Natural killer cell (primary cell): Measurements from ENCODE around the gene SRC. TPM values are rescaled to one million over a fixed set of nuclear protein-coding genes. Genes with fewer than 3 reads are reported as not detected.

ENCODE experiments used
- ATAC-seq, 3 donors: fragments of 150-1000 bp in 2 of 3; fragments of 200-7000 bp in 1 of 3; cut with Tn5 transposase; 1 replicate in 1 of 3; 2 replicates in 2 of 3; pipeline ENCODE4 v1.10.0; 2021; ENCODE audit warnings: mild to moderate bottlenecking in 2 of 3, moderate library complexity in 2 of 3
- DNase-seq, 2 donors: peaks; one replicate each; pipeline versions ENCODE4 v3.0.0 to v3.0.0-alpha.2; 2013 to 2021; ENCODE audit warnings: mixed read lengths in 1 of 2
- H3K27ac ChIP-seq: one replicate; pipeline ENCODE4 v1.5.1; 2013; ENCODE audit warnings: mild to moderate bottlenecking, low read length
- H3K27me3 ChIP-seq: one replicate; pipeline ENCODE4 v1.6.1; 2013; ENCODE audit warnings: low read length; ENCODE audit not compliant: control insufficient read depth, insufficient read depth
- H3K36me3 ChIP-seq: one replicate; pipeline ENCODE4 v1.6.1; 2013; ENCODE audit warnings: low read length; ENCODE audit not compliant: control insufficient read depth, insufficient read depth
- H3K4me1 ChIP-seq: one replicate; pipeline ENCODE4 v1.6.1; 2013; ENCODE audit warnings: low read length; ENCODE audit not compliant: control insufficient read depth, insufficient read depth
- H3K4me3 ChIP-seq: one replicate; pipeline ENCODE4 v1.5.1; 2013; ENCODE audit warnings: low read length
- H3K9me3 ChIP-seq: one replicate; pipeline ENCODE4 v1.6.1; 2013; ENCODE audit warnings: low read length; ENCODE audit not compliant: control insufficient read depth, insufficient read depth
- H3K27ac Mint-ChIP-seq, 2 donors: one replicate each; pipeline ENCODE4 v1.8.0; 2022; ENCODE audit warnings: mild to moderate bottlenecking in 2 of 2, mixed read lengths in 2 of 2, moderate library complexity in 1 of 2
- H3K27me3 Mint-ChIP-seq, 2 donors: one replicate each; pipeline ENCODE4 v1.8.0; 2022; ENCODE audit warnings: low read depth in 2 of 2, mixed read lengths in 2 of 2
- H3K36me3 Mint-ChIP-seq: one replicate; pipeline ENCODE4 v1.8.0; 2022; ENCODE audit warnings: mixed read lengths
- H3K4me1 Mint-ChIP-seq, 2 donors: one replicate each; pipeline ENCODE4 v1.8.0; 2022; ENCODE audit warnings: mixed read lengths in 2 of 2
- H3K4me3 Mint-ChIP-seq: one replicate; pipeline ENCODE4 v1.8.0; 2022; ENCODE audit warnings: mild to moderate bottlenecking, moderate library complexity, mixed read lengths
- H3K9me3 Mint-ChIP-seq, 2 donors: one replicate each; pipeline ENCODE4 v1.8.0; 2022; ENCODE audit warnings: mixed read lengths in 2 of 2
- WGBS: methylation state at CpG from one replicate; pipeline ENCODE4 v1.1.7; 2013; ENCODE audit warnings: missing lambda C conversion rate; ENCODE audit not compliant: insufficient coverage; 5-methylcytosine and 5-hydroxymethylcytosine counted together
- intact Hi-C: fragments of 100-400 bp; cut with micrococcal nuclease; formaldehyde crosslinking; loops from one replicate; pipeline ENCODE4 v1.14.2; 2022
- total RNA-seq, 4 donors: library from RNA; stranded (reverse); fragments of 120-200 nt in 1 of 4; gene quantifications; one replicate each; pipeline versions ENCODE4 v1.2.3 to v1.2.4, GENCODE V29; 2013 to 2022
- TF ChIP-seq, protein P1 (sequence below): fragments of 200-600 bp; IDR thresholded peaks from one replicate; pipeline ENCODE4 v1.8.0; 2022; ENCODE audit warnings: antibody characterized with exemption

The SRC gene
- total RNA-seq, 3 donors from 2014 or later (not counting 1 experiment from before 2014, with no cell fraction given): 2.3 to 15.6 (median 10.5) TPM

DNA sequence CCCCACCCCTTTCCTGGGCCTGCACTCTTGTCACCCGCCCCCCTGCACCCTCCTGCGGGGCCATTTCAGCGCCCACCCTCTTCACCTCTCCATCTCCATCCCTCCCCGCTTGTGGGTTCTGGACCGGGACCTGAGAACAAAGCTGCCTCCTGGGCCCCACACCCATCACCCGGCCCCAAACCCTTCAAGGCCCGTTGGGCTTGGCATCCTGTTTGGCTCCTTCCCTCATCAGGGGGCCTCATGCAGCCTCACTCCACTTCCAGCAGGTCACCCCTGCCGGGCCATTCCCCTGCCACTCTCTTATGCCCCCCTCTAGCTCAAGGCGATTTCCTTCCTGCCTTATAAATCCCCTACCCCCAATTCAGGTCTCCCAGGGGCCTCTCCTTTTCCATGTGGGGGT is 67.4 kb downstream of the SRC start:
- Mint-ChIP-seq H3K4me1 (peaks cover 0 to 9% of the 10 kb centered on the region in 2 donors), H3K4me3 (peak overlapping the region; percentile 2), H3K36me3 (no peaks in the 10 kb centered on the region), H3K27ac (no peak overlapping the region), H3K27me3 (peaks cover 13 to 16% of the 10 kb centered on the region in 2 donors), H3K9me3 (no peaks in the 10 kb centered on the region)
- WGBS: 59% methylated on average over 9 of the region's 9 CpGs
- intact Hi-C loops: no loop called here
- TF ChIP-seq, protein P1, sequence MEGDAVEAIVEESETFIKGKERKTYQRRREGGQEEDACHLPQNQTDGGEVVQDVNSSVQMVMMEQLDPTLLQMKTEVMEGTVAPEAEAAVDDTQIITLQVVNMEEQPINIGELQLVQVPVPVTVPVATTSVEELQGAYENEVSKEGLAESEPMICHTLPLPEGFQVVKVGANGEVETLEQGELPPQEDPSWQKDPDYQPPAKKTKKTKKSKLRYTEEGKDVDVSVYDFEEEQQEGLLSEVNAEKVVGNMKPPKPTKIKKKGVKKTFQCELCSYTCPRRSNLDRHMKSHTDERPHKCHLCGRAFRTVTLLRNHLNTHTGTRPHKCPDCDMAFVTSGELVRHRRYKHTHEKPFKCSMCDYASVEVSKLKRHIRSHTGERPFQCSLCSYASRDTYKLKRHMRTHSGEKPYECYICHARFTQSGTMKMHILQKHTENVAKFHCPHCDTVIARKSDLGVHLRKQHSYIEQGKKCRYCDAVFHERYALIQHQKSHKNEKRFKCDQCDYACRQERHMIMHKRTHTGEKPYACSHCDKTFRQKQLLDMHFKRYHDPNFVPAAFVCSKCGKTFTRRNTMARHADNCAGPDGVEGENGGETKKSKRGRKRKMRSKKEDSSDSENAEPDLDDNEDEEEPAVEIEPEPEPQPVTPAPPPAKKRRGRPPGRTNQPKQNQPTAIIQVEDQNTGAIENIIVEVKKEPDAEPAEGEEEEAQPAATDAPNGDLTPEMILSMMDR: no peak
- no peak for DNase-seq
- Histone ChIP-seq H3K36me3 (no peaks in the 10 kb centered on the region), H3K27ac (no peak overlapping the region), H3K4me3 (no peak overlapping the region), H3K27me3 (no peaks in the 10 kb centered on the region), H3K4me1 (peaks cover 33% of the 10 kb centered on the region), H3K9me3 (no peaks in the 10 kb centered on the region)
- no peak for ATAC-seq

DNA sequence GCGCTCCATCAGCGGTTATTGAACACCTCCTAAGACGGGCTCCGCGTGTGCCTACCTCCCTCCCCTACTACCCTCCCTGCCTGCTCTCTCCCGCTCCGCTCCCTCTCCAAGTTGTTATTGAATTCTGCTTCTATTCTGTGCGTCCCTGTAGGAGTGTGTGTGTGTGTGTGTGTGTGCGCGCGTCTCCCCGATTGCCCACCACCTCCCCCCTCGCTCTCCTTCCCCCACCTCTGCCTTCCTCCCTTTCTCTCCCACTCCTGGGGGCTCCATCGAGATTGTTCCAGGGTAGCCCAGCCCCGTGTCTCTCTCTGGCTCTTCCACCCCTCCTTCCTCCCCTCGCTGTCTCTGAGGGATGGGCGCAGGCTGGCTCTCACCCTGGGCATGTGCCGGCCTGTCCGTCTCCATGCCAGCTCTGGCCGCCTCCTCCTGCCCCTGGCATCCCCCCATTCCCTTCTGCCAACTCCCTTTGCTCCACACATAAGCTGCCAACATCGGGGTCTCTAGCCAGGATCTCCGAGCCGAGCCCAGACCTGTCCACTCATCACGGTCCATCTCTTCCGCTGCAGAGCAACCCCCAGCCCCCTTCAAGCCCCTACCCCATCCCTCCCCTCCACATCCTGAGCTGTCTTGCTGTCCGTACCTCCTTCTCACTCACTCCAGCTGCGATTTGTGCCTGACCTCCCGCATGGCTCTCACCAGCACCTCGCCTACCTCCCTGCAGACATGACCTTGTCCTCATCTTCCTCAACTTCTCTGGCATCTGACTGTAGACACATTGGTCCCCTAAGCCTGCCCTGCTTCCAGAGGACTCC is 68.5 kb downstream of the SRC start:
- H3K4me3 ChIP-seq: no peak overlapping the region
- no peaks in the 10 kb centered on the region for H3K36me3 ChIP-seq
- H3K4me3 Mint-ChIP-seq: no peak overlapping the region
- peaks cover 26% of the 10 kb centered on the region for H3K4me1 ChIP-seq
- H3K27me3 ChIP-seq: no peaks in the 10 kb centered on the region
- H3K9me3 ChIP-seq: no peaks in the 10 kb centered on the region
- TF ChIP-seq, protein P1: no peak
- H3K36me3 Mint-ChIP-seq: no peaks in the 10 kb centered on the region
- H3K4me1 Mint-ChIP-seq: peaks cover 0 to 1% of the 10 kb centered on the region in 2 donors
- ATAC-seq (no peak), DNase-seq (no peak)
- WGBS: 90% methylated on average over 23 of the region's 29 CpGs
- no peak overlapping the region for H3K27ac ChIP-seq
- H3K27me3 Mint-ChIP-seq: peaks cover 3 to 5% of the 10 kb centered on the region in 2 donors
- intact Hi-C loops: no loop called here
- no peaks in the 10 kb centered on the region for H3K9me3 Mint-ChIP-seq
- no peak overlapping the region for H3K27ac Mint-ChIP-seq

DNA sequence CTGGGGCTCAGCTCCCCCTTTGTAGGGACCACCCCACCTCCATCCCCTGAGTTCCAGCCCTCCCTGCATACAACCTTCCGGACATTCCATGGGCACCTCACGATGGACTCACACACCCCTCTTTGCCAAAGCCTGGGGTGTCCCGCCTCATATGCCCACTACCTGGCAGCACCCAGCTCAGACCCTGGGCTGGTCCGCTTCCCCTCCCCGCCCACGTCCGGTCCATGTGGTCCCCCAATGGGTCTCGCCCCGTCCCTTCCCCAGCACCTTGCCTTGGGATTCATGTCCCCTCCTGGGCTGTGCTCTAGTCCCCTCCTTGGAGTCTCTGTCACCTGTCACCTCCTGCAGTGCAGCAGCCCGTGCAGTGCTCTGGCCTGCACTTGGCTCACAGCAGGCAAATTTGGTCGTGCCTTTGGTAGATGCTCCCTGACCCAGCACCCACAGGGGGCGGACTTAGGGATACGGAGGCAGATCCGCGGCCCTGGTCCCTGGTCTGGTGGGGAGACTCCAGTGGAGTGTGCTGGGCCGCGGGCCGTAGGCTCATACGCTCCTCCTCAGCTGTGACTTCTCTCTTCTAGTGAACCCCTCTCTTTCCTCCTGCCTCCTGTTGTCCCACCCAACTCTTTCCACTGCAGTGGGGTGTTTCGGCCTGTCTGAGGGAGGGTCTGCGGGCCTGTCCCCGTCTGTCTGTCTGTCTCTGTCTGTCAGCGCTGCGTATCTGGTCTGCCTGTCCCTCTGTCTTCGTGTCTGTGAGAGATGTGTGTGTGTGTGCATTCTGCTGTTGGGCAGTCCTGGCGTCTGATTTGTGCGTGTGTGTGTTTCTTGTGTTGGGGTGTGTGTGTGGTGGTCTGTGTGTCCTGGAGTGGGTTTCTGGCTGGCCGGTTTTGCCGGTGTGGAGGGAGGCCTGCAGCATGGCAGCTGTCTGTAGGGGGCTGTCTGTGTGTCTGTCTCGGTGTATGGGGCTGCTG is 69.5 kb downstream of the SRC start:
- H3K36me3 ChIP-seq: no peaks in the 10 kb centered on the region
- H3K27ac Mint-ChIP-seq: no peak overlapping the region
- 93% methylated on average over 28 of the region's 30 CpGs for WGBS
- H3K27me3 ChIP-seq: no peaks in the 10 kb centered on the region
- no peaks in the 10 kb centered on the region for H3K9me3 ChIP-seq
- no peaks in the 10 kb centered on the region for H3K4me1 Mint-ChIP-seq
- no peaks in the 10 kb centered on the region for H3K9me3 Mint-ChIP-seq
- no peak overlapping the region for H3K4me3 ChIP-seq
- ATAC-seq: no peak
- H3K4me1 ChIP-seq: peaks cover 25% of the 10 kb centered on the region
- no peak for DNase-seq
- no peak overlapping the region for H3K27ac ChIP-seq
- intact Hi-C loops: no loop called here
- TF ChIP-seq, protein P1: no peak
- H3K36me3 Mint-ChIP-seq: no peaks in the 10 kb centered on the region
- no peak overlapping the region for H3K4me3 Mint-ChIP-seq
- peaks cover 0 to 7% of the 10 kb centered on the region in 2 donors for H3K27me3 Mint-ChIP-seq
